Activated naive CD4-positive, alpha-beta T cell treated with anti-CD3 and anti-CD28 coated beads, Interleukin-2, amount 10 ng/mL, durations not matched to agents 7 days and 5 days (primary cell): ENCODE data around the gene KCTD16.
A peak's percentile ranks its signal among the peaks of the same experiment; 100 is the strongest.

ENCODE experiments used
- CTCF ChIA-PET: fragments of 350-600 bp; sonication (Branson Sonifier 250); formaldehyde crosslinking; loops from one replicate; lab custom pipeline; 2021; ENCODE audit warnings: antibody characterized with exemption; lab: Charles Lee
- DNase-seq: peaks from one replicate; pipeline ENCODE4 v3.0.0-alpha.2; 2020
- H3K27ac Mint-ChIP-seq: one replicate; pipeline ENCODE4 v1.8.0; 2021; ENCODE audit warnings: mild to moderate bottlenecking, moderate library complexity, mixed read lengths
- H3K27me3 Mint-ChIP-seq: one replicate; pipeline ENCODE4 v1.8.0; 2021; ENCODE audit warnings: mild to moderate bottlenecking, mixed read lengths
- H3K36me3 Mint-ChIP-seq: one replicate; pipeline ENCODE4 v1.8.0; 2021; ENCODE audit warnings: mixed read lengths
- H3K4me1 Mint-ChIP-seq: one replicate; pipeline ENCODE4 v1.8.0; 2021; ENCODE audit warnings: mixed read lengths
- H3K4me3 Mint-ChIP-seq: one replicate; pipeline ENCODE4 v1.8.0; 2021; ENCODE audit warnings: mild to moderate bottlenecking, moderate library complexity, mixed read lengths
- H3K9me3 Mint-ChIP-seq: one replicate; pipeline ENCODE4 v1.8.0; 2021; ENCODE audit warnings: mixed read lengths

KCTD16 gene

GRCh38 chr5:144142139-144142823 lies 28.4 kb upstream of the KCTD16 start:
- no peaks in the 10 kb centered on the region for H3K9me3 Mint-ChIP-seq
- peaks cover 8% of the 10 kb centered on the region for H3K27me3 Mint-ChIP-seq
- no peak overlapping the region for H3K27ac Mint-ChIP-seq
- CTCF ChIA-PET, result interaction anchor here (1.0 to 2.0 kb wide), 6 partner anchors 10 to 61 kb away, joined by 3 to 5 read pairs (median 4); no protein-coding TSS in a partner anchor
- H3K36me3 Mint-ChIP-seq, result no peaks in the 10 kb centered on the region
- no peak overlapping the region for H3K4me3 Mint-ChIP-seq
- DNase-seq, result no peak
- no peaks in the 10 kb centered on the region for H3K4me1 Mint-ChIP-seq

GRCh38 chr5:144142824-144143162 lies 27.9 kb upstream of the KCTD16 start:
- Mint-ChIP-seq H3K36me3 (no peaks in the 10 kb centered on the region), H3K27ac (no peak overlapping the region), H3K27me3 (peaks cover 8% of the 10 kb centered on the region), H3K4me3 (no peak overlapping the region), H3K9me3 (no peaks in the 10 kb centered on the region), H3K4me1 (no peaks in the 10 kb centered on the region)
- no peak for DNase-seq
- CTCF ChIA-PET, result interaction anchor here (1.0 to 2.0 kb wide), 5 partner anchors 18 to 61 kb away, joined by 3 to 5 read pairs (median 3); no protein-coding TSS in a partner anchor

DNA sequence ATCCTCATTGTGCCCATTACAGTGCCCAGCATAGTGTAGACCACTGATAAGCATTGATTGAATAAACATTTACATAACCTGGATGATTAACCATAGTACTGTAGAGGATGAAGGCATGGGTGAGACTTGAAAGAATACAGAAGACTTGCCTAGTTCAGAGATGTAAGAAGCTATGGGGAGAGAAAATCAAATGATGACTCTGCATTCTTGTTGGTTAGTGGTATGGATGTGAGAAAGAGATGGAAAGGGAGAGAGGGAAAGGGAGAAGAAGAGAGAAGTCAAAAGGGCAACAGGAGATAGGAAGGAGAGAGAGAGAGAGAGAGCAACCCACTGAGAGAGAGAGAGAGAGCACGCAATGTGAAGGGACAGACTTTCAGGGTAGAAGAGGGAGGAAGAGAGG lies 27.0 kb upstream of the KCTD16 start:
- Mint-ChIP-seq H3K4me1 (no peaks in the 10 kb centered on the region), H3K9me3 (no peaks in the 10 kb centered on the region), H3K36me3 (no peaks in the 10 kb centered on the region), H3K27ac (no peak overlapping the region), H3K4me3 (no peak overlapping the region), H3K27me3 (peaks cover 8% of the 10 kb centered on the region)
- no peak for DNase-seq
- CTCF ChIA-PET, result interaction anchor here (0.6 kb wide), 1 partner anchor 8 kb away, joined by 3 read pairs; no protein-coding TSS in a partner anchor

DNA sequence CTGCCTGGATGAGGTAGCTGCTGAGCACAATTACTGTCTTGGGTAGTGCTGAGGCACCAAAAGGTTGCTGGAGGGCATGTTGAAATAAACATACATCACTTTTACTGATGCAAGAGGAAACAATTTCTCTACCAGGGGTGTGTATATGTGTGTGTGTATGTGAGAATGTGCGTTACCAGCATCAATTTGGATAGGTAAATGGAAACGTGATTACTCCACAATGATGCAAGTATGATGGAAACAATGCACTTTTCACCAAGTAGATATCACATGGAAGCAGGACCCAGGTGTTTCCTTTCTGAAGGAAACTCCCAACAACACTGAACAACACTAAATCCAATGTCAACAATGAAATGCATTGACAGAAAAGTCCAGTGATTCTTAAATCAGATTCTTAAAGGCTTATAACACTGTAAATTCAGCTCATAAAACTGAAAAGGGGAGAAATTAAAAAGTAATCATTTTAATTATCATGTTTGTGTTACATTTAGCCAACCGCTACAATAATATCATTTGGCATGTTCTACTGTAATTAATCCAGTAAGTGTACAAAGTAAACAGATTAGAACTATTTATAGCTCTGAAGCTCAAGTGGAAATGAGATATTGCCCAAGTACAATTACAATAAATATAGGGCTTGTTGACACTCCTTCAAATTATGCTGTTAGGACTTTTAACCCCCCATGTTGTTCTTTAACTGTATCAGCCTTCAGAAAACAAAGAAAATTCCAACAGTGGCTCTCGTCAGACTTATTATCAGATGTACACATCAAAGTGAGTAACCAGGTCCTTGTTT lies 25.5 kb upstream of the KCTD16 start:
- peaks cover 8% of the 10 kb centered on the region for H3K27me3 Mint-ChIP-seq
- H3K27ac Mint-ChIP-seq, result no peak overlapping the region
- H3K4me1 Mint-ChIP-seq, result no peaks in the 10 kb centered on the region
- H3K4me3 Mint-ChIP-seq, result no peak overlapping the region
- CTCF ChIA-PET, result interaction anchor here (1.3 to 1.9 kb wide), 2 partner anchors 48 to 59 kb away, joined by 4 to 6 read pairs; no protein-coding TSS in a partner anchor
- H3K36me3 Mint-ChIP-seq, result no peaks in the 10 kb centered on the region
- no peak for DNase-seq
- H3K9me3 Mint-ChIP-seq, result no peaks in the 10 kb centered on the region

- CTCF ChIA-PET, result no interaction called here
- H3K27me3 Mint-ChIP-seq, result no peaks in the 10 kb centered on the region
These were observed 19.6 kb upstream of the KCTD16 start for GRCh38 chr5:144151026-144151425.

DNA sequence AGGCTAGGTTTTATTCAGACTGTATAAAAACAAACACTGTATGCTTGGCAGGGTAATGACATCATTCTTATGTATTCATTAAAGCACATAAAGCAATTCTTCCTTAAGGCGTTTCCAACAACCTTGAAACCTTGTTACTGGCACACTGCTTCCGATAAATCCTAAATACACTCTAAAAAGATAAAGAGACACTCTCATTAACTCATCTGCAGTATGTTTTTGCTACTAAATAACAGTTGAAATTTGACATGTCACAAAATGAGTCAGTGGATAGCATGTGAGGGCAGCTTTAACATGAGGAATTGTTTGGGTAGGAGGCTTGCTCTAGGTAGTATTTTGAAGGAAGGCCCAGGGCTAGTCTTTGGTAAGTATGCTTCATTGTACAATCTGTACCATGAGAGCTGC lies 13.9 kb upstream of the KCTD16 start:
- no peaks in the 10 kb centered on the region for H3K27me3 Mint-ChIP-seq
- no peak overlapping the region for H3K4me3 Mint-ChIP-seq
- CTCF ChIA-PET, result interaction anchor here (1.1 kb wide), 1 partner anchor 9 kb away, joined by 3 read pairs; no protein-coding TSS in a partner anchor
- H3K36me3 Mint-ChIP-seq, result peaks cover 20% of the 10 kb centered on the region
- no peak for DNase-seq
- H3K27ac Mint-ChIP-seq, result no peak overlapping the region
- no peaks in the 10 kb centered on the region for H3K4me1 Mint-ChIP-seq
- no peaks in the 10 kb centered on the region for H3K9me3 Mint-ChIP-seq

More at GRCh38 chr5:144151026-144151425, 19.6 kb upstream of the KCTD16 start:
- no peak for DNase-seq
- H3K4me3 Mint-ChIP-seq, result no peak overlapping the region
- H3K36me3 Mint-ChIP-seq, result peaks cover 3% of the 10 kb centered on the region
- no peak overlapping the region for H3K27ac Mint-ChIP-seq
- H3K9me3 Mint-ChIP-seq, result no peaks in the 10 kb centered on the region
- H3K4me1 Mint-ChIP-seq, result no peaks in the 10 kb centered on the region

- CTCF ChIA-PET, result no interaction called here
- Mint-ChIP-seq H3K4me1 (peaks cover 12% of the 10 kb centered on the region), H3K27me3 (no peaks in the 10 kb centered on the region), H3K4me3 (no peak overlapping the region), H3K36me3 (peaks cover 42% of the 10 kb centered on the region), H3K27ac (no peak overlapping the region), H3K9me3 (no peaks in the 10 kb centered on the region)
- DNase-seq, result no peak
These were observed 8.0 kb upstream of the KCTD16 start for GRCh38 chr5:144162686-144163085.

- no peak overlapping the region for H3K4me3 Mint-ChIP-seq
These were observed 4.0 kb upstream of the KCTD16 start for GRCh38 chr5:144166696-144167095.

GRCh38 chr5:144167998-144168397 lies 2.7 kb upstream of the KCTD16 start:
- peaks cover 45% of the 10 kb centered on the region for H3K4me1 Mint-ChIP-seq
- no peaks in the 10 kb centered on the region for H3K9me3 Mint-ChIP-seq
- peaks cover 30% of the 10 kb centered on the region for H3K36me3 Mint-ChIP-seq
- H3K4me3 Mint-ChIP-seq, result no peak overlapping the region
- no peak for DNase-seq
- H3K27me3 Mint-ChIP-seq, result no peaks in the 10 kb centered on the region
- H3K27ac Mint-ChIP-seq, result no peak overlapping the region
- CTCF ChIA-PET, result no interaction called here

More at GRCh38 chr5:144166696-144167095, 4.0 kb upstream of the KCTD16 start:
- no peaks in the 10 kb centered on the region for H3K9me3 Mint-ChIP-seq
- H3K4me1 Mint-ChIP-seq, result peaks cover 43% of the 10 kb centered on the region
- H3K36me3 Mint-ChIP-seq, result peaks cover 37% of the 10 kb centered on the region
- H3K27me3 Mint-ChIP-seq, result no peaks in the 10 kb centered on the region
- no peak overlapping the region for H3K27ac Mint-ChIP-seq
- CTCF ChIA-PET, result no interaction called here
- DNase-seq, result no peak

DNA sequence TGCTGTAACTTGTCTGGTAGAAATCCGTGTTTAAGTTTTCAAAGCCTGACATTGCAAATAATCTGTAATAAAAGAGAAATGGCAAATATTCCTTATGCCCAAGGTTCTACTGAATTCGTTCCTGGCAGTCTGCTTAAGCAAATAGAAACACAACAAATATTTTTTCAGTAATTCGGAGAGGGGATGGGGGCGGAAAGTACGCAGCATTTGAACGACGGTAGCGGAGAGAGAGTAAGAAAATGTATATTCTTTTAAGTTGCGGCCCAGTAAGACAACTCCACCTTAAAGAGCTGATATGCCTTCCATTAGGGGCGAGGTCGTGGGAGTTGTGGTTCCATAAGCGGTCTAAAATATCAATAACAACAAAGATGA lies 783 bp upstream of the KCTD16 start:
- Mint-ChIP-seq H3K4me3 (peak overlapping the region; percentile 85), H3K9me3 (no peaks in the 10 kb centered on the region), H3K27me3 (peaks cover 4% of the 10 kb centered on the region), H3K4me1 (peaks cover 45% of the 10 kb centered on the region), H3K27ac (peak overlapping the region; percentile 89), H3K36me3 (peaks cover 25% of the 10 kb centered on the region)
- CTCF ChIA-PET, result interaction anchor here (1.0 to 1.8 kb wide), 2 partner anchors 18 to 21 kb away, joined by 5 to 6 read pairs; no protein-coding TSS in a partner anchor
- no peak for DNase-seq

DNA sequence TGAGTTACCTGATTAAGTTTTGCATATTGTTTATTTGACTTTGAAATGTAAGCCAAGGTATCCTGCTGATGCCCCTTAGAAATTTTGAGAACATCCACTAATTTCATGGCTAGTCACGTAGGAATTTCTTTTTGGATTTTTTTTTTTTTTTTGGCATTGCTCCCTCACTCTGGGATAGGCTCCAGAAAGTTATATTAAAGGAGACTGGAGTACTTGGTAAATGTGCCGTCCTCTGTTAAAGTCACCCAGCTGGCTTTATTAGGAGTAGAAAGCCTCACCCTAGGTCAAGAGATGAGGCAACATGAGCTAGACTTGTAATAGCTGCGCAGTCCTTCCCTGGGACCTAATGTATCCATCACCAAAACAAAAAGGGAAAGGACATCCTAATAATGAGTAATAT lies 3.1 kb downstream of the KCTD16 start:
- Mint-ChIP-seq H3K27me3 (peaks cover 4% of the 10 kb centered on the region), H3K36me3 (peaks cover 8% of the 10 kb centered on the region), H3K4me3 (no peak overlapping the region), H3K4me1 (peaks cover 23% of the 10 kb centered on the region), H3K9me3 (no peaks in the 10 kb centered on the region), H3K27ac (no peak overlapping the region)
- CTCF ChIA-PET, result interaction anchor here (1.2 kb wide), 2 partner anchors 12 to 14 kb away, joined by 3 to 4 read pairs; no protein-coding TSS in a partner anchor
- DNase-seq, result no peak

DNA sequence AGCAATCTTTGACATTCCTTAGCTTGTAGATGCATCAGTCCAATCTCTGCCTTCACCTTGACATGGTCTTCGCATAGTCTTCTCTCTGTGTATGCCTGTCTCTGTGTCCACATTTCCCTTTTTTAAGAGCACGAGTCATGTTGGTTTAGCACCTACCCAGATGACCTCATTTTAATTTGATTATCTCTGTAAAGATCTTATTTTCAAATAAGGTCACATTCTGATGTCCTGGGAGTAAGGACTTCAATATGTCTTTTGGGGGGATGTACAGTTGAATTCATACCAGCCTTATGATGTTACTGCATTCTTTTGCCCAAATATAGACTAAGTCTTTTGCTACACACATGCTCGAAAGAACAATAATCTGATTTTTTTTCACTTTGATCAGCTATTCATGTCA lies 6.9 kb downstream of the KCTD16 start:
- H3K27me3 Mint-ChIP-seq, result peaks cover 4% of the 10 kb centered on the region
- no peak overlapping the region for H3K4me3 Mint-ChIP-seq
- no peak for DNase-seq
- CTCF ChIA-PET, result no interaction called here
- no peak overlapping the region for H3K27ac Mint-ChIP-seq
- no peaks in the 10 kb centered on the region for H3K9me3 Mint-ChIP-seq
- peaks cover 1% of the 10 kb centered on the region for H3K4me1 Mint-ChIP-seq
- no peaks in the 10 kb centered on the region for H3K36me3 Mint-ChIP-seq

GRCh38 chr5:144179226-144179625 lies 8.6 kb downstream of the KCTD16 start:
- no peaks in the 10 kb centered on the region for H3K9me3 Mint-ChIP-seq
- peaks cover 1% of the 10 kb centered on the region for H3K27me3 Mint-ChIP-seq
- no peak overlapping the region for H3K27ac Mint-ChIP-seq
- H3K4me3 Mint-ChIP-seq, result no peak overlapping the region
- no peak for DNase-seq
- no peaks in the 10 kb centered on the region for H3K36me3 Mint-ChIP-seq
- CTCF ChIA-PET, result interaction anchor here (1.2 kb wide), 1 partner anchor 9 kb away, joined by 3 read pairs; no protein-coding TSS in a partner anchor
- peaks cover 7% of the 10 kb centered on the region for H3K4me1 Mint-ChIP-seq

GRCh38 chr5:144183254-144183889 lies 12.7 kb downstream of the KCTD16 start:
- H3K4me3 Mint-ChIP-seq, result no peak overlapping the region
- no peaks in the 10 kb centered on the region for H3K9me3 Mint-ChIP-seq
- no peak overlapping the region for H3K27ac Mint-ChIP-seq
- no peaks in the 10 kb centered on the region for H3K27me3 Mint-ChIP-seq
- peaks cover 18% of the 10 kb centered on the region for H3K4me1 Mint-ChIP-seq
- H3K36me3 Mint-ChIP-seq, result no peaks in the 10 kb centered on the region
- CTCF ChIA-PET, result interaction anchor here (0.8 to 1.1 kb wide), 2 partner anchors 12 to 36 kb away, joined by 3 read pairs; partner anchors contain the start of genes KCTD16 and YIPF5
- no peak for DNase-seq
